Prostate gland (tissue), 2 donors: Measurements from ENCODE around the gene PPP4R3B. TPM values are rescaled to one million over a fixed set of nuclear protein-coding genes. Genes with fewer than 3 reads are reported as not detected.

Source experiments
- DNase-seq: peaks from one replicate; pipeline ENCODE4 v3.0.0-alpha.2; 2019; ENCODE audit warnings: low spot score
- H3K27ac ChIP-seq, 2 donors: fragments of 200-600 bp; sonication (generic); 2 replicates each; pipeline ENCODE4 v1.5.1; 2017 to 2019
- H3K27me3 ChIP-seq: fragments of 200-600 bp; sonication (generic); replicated peaks from 2 replicates; pipeline ENCODE4 v1.5.1; 2019; ENCODE audit not compliant: insufficient read depth
- H3K36me3 ChIP-seq, 2 donors: fragments of 200-600 bp; sonication (generic); 1 replicate in 1 of 2; 2 replicates in 1 of 2; pipeline versions ENCODE4 v1.5.1 to v1.8.1; 2017 to 2019
- H3K4me1 ChIP-seq: fragments of 200-600 bp; sonication (generic); replicated peaks from 2 replicates; pipeline ENCODE4 v1.5.1; 2019
- H3K4me3 ChIP-seq, 2 donors: fragments of 200-600 bp; sonication (generic); 2 replicates each; pipeline ENCODE4 v1.5.1; 2017 to 2019
- H3K9me3 ChIP-seq: fragments of 200-600 bp; sonication (generic); 2 replicates; pipeline ENCODE4 v1.5.1; 2017
- CTCF ChIP-seq, 4 experiments: fragments of 200-600 bp in 2 of 4; fragments of 450-650 bp in 2 of 4; sonication (generic) in 2 of 4; IDR thresholded peaks; 1 replicate in 3 of 4; 2 replicates in 1 of 4; pipeline ENCODE4 v1.5.1; 2016 to 2019; ENCODE audit warnings: antibody characterized with exemption in 4 of 4, mild to moderate bottlenecking in 2 of 4, moderate library complexity in 2 of 4
- POLR2A ChIP-seq: fragments of 450-650 bp; IDR thresholded peaks from one replicate; pipeline ENCODE4 v1.6.1; 2016; ENCODE audit warnings: antibody characterized with exemption, mild to moderate bottlenecking
- POLR2AphosphoS5 ChIP-seq: sonication (generic); formaldehyde crosslinking; IDR thresholded peaks from one replicate; pipeline ENCODE4 v1.6.1; 2017; ENCODE audit warnings: antibody characterized with exemption
- WGBS: methylation state at CpG from one replicate; pipeline ENCODE4 v1.1.5; 2018; 5-methylcytosine and 5-hydroxymethylcytosine counted together
- intact Hi-C: fragments of 100-400 bp; cut with DNase I; formaldehyde crosslinking; loops from one replicate; pipeline ENCODE4 v1.14.2; 2022
- total RNA-seq, 2 donors: library from RNA; depleted of rRNA; stranded (reverse); fragments of >200 nt; gene quantifications; one replicate each; pipeline ENCODE4 v1.1.0, GENCODE V29; 2016

Gene PPP4R3B
- 10 to 100 TPM; 51.4 to 62.0 TPM for total RNA-seq

- Histone ChIP-seq H3K27me3 (no peaks in the 10 kb centered on the region), H3K4me3 (peak within 1 kb of the TSS; percentile 94 to 96), H3K36me3 (no peaks in the 10 kb centered on the region), H3K4me1 (peaks cover 3% of the 10 kb centered on the region), H3K9me3 (no peaks in the 10 kb centered on the region), H3K27ac (peak within 1 kb of the TSS; percentile 91 to 96)
- TF ChIP-seq POLR2A (peak; percentile 93), CTCF (IDR thresholded peaks at IDR 0.05) (peak in 3 of 4 experiments; percentile 44 to 93 (median 82)), POLR2AphosphoS5 (peak; percentile 99)
- under 1% methylated on average over 74 of the region's 82 CpGs for WGBS
- DNase-seq, result peak; percentile 99
- intact Hi-C loops, result loop anchor here (5.0 kb wide), 2 partner anchors 95 to 200 kb away; partner anchors contain the start of gene CCDC88A
These were observed at the start of gene PPP4R3B for GRCh38 chr2:55617175-55618024. Gene PPP4R3B (minus strand): TSS chr2:55617622. CDS start chr2:55617285, 337 bp downstream.

- no peak for DNase-seq
- H3K27me3 ChIP-seq, result no peaks in the 10 kb centered on the region
- no peaks in the 10 kb centered on the region for H3K36me3 ChIP-seq
- TF ChIP-seq POLR2A (no peak), CTCF (IDR thresholded peaks at IDR 0.05) (no peak), POLR2AphosphoS5 (no peak)
- WGBS, result 97% methylated on average over 2 of the region's 2 CpGs
- H3K4me3 ChIP-seq, result no peak overlapping the region
- H3K4me1 ChIP-seq, result no peaks in the 10 kb centered on the region
- H3K9me3 ChIP-seq, result no peaks in the 10 kb centered on the region
- intact Hi-C loops, result no loop called here
- no peak overlapping the region for H3K27ac ChIP-seq
These were observed 35.8 kb upstream of the PPP4R3B start for GRCh38 chr2:55653255-55653654.

- Histone ChIP-seq H3K27ac (no peak overlapping the region), H3K27me3 (no peaks in the 10 kb centered on the region), H3K9me3 (no peaks in the 10 kb centered on the region), H3K4me3 (no peak overlapping the region), H3K4me1 (no peaks in the 10 kb centered on the region), H3K36me3 (no peaks in the 10 kb centered on the region)
- intact Hi-C loops, result no loop called here
- no peak for TF ChIP-seq POLR2AphosphoS5
- no peak for TF ChIP-seq CTCF (IDR thresholded peaks at IDR 0.05)
- TF ChIP-seq POLR2A, result no peak
- DNase-seq, result no peak
- 100% methylated on average over 1 of the region's 1 CpG for WGBS
These were observed 31.8 kb upstream of the PPP4R3B start for GRCh38 chr2:55649211-55649610.

- Histone ChIP-seq H3K9me3 (no peaks in the 10 kb centered on the region), H3K4me1 (no peaks in the 10 kb centered on the region), H3K27me3 (no peaks in the 10 kb centered on the region), H3K27ac (no peak overlapping the region), H3K36me3 (no peaks in the 10 kb centered on the region), H3K4me3 (no peak overlapping the region)
- intact Hi-C loops, result no loop called here
- DNase-seq, result no peak
- 95% methylated on average over 3 of the region's 3 CpGs for WGBS
- TF ChIP-seq POLR2A (no peak), CTCF (IDR thresholded peaks at IDR 0.05) (no peak), POLR2AphosphoS5 (no peak)
These were observed 19.4 kb upstream of the PPP4R3B start for GRCh38 chr2:55636831-55637230.

- DNase-seq, result no peak
- TF ChIP-seq POLR2A, result no peak
- no peak for TF ChIP-seq POLR2AphosphoS5
- TF ChIP-seq CTCF (IDR thresholded peaks at IDR 0.05), result no peak
- H3K27me3 ChIP-seq, result no peaks in the 10 kb centered on the region
- no peak overlapping the region for H3K27ac ChIP-seq
- H3K4me3 ChIP-seq, result no peak overlapping the region
- no peaks in the 10 kb centered on the region for H3K36me3 ChIP-seq
- intact Hi-C loops, result no loop called here
- 95% methylated on average over 2 of the region's 2 CpGs for WGBS
- H3K4me1 ChIP-seq, result no peaks in the 10 kb centered on the region
- no peaks in the 10 kb centered on the region for H3K9me3 ChIP-seq
These were observed 11.5 kb upstream of the PPP4R3B start for GRCh38 chr2:55628931-55629330.
